GM21447 (cell line): ENCODE results near the gene SMARCE1.

Experiments used
- ATAC-seq: cut with Tn5 transposase; IDR thresholded peaks from one replicate; pipeline ENCODE4 v1.9.1; 2021; ENCODE audit not compliant: unreplicated experiment

The SMARCE1 gene

GRCh38 chr17:40612599-40613244 is 34.9 kb downstream of the SMARCE1 start:
- no peak for ATAC-seq

- ATAC-seq: no peak
These were observed 35.7 kb downstream of the SMARCE1 start for GRCh38 chr17:40611840-40612474.

- ATAC-seq: no peak
These were observed 37.3 kb downstream of the SMARCE1 start for GRCh38 chr17:40610359-40610758.

- ATAC-seq: no peak
These were observed 39.5 kb downstream of the SMARCE1 start for GRCh38 chr17:40608061-40608581.

- ATAC-seq: no peak
These were observed 40.0 kb downstream of the SMARCE1 start for GRCh38 chr17:40607641-40608040.

GRCh38 chr17:40606548-40607353 is 40.9 kb downstream of the SMARCE1 start:
- no peak for ATAC-seq

- ATAC-seq: no peak
These were observed 42.3 kb downstream of the SMARCE1 start for GRCh38 chr17:40605306-40605705.

- ATAC-seq: no peak
These were observed 43.1 kb downstream of the SMARCE1 start for GRCh38 chr17:40604327-40605080.

- ATAC-seq: no peak
These were observed 44.9 kb downstream of the SMARCE1 start for GRCh38 chr17:40602445-40603443.

GRCh38 chr17:40600486-40601046 is 47.1 kb downstream of the SMARCE1 start:
- no peak for ATAC-seq

GRCh38 chr17:40599468-40599763 is 48.2 kb downstream of the SMARCE1 start:
- no peak for ATAC-seq

GRCh38 chr17:40598619-40599467 is 48.8 kb downstream of the SMARCE1 start:
- ATAC-seq: peak; percentile 70

- ATAC-seq: no peak
These were observed 49.4 kb downstream of the SMARCE1 start for GRCh38 chr17:40598301-40598618.

- no peak for ATAC-seq
These were observed 49.9 kb downstream of the SMARCE1 start for GRCh38 chr17:40597556-40598300.

- no peak for ATAC-seq
These were observed 50.5 kb downstream of the SMARCE1 start for GRCh38 chr17:40597156-40597555.

GRCh38 chr17:40596261-40596919 is 51.2 kb downstream of the SMARCE1 start:
- ATAC-seq: no peak

- ATAC-seq: no peak
These were observed 56.9 kb downstream of the SMARCE1 start for GRCh38 chr17:40590742-40591141.

- no peak for ATAC-seq
These were observed 59.1 kb downstream of the SMARCE1 start for GRCh38 chr17:40588552-40588951.
